ENCODE results near the gene PCDHA6.

DNA sequence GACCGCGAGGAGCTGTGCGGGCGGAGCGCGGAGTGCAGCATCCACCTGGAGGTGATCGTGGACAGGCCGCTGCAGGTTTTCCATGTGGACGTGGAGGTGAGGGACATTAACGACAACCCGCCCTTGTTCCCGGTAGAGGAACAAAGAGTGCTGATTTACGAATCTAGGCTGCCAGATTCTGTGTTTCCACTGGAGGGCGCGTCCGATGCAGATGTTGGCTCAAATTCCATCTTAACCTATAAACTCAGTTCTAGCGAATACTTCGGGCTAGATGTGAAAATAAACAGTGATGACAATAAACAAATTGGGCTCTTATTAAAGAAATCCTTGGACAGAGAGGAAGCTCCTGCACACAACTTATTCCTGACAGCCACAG, 590 bp downstream of the PCDHA6 start:
- TF ChIP-seq, protein P1, sequence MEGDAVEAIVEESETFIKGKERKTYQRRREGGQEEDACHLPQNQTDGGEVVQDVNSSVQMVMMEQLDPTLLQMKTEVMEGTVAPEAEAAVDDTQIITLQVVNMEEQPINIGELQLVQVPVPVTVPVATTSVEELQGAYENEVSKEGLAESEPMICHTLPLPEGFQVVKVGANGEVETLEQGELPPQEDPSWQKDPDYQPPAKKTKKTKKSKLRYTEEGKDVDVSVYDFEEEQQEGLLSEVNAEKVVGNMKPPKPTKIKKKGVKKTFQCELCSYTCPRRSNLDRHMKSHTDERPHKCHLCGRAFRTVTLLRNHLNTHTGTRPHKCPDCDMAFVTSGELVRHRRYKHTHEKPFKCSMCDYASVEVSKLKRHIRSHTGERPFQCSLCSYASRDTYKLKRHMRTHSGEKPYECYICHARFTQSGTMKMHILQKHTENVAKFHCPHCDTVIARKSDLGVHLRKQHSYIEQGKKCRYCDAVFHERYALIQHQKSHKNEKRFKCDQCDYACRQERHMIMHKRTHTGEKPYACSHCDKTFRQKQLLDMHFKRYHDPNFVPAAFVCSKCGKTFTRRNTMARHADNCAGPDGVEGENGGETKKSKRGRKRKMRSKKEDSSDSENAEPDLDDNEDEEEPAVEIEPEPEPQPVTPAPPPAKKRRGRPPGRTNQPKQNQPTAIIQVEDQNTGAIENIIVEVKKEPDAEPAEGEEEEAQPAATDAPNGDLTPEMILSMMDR (IDR thresholded peaks at IDR 0.05; ENCODE audit: poor library complexity): no peak
- TF ChIP-seq EZH2 (IDR thresholded peaks at IDR 0.05; ENCODE audit: borderline replicate concordance): no peak
- no peak for TF ChIP-seq EZH2phosphoT487 (IDR thresholded peaks at IDR 0.05; ENCODE audit: low read depth, severe bottlenecking, unreplicated experiment)

Measured in hepatocyte (in vitro differentiated cells).